Uterus (tissue), 2 donors: ENCODE data around the gene PITX2.

Experiments
- POLR2A ChIP-seq, 2 donors: fragments of 450-650 bp; IDR thresholded peaks; one replicate each; pipeline ENCODE4 v1.6.1; 2016; ENCODE audit warnings: antibody characterized with exemption in 2 of 2, mild to moderate bottlenecking in 1 of 2, moderate library complexity in 1 of 2
- TF ChIP-seq, protein P1 (sequence below), 4 experiments: fragments of 200-600 bp in 2 of 4; fragments of 450-650 bp in 2 of 4; sonication (generic) in 2 of 4; IDR thresholded peaks; one replicate each; pipeline ENCODE4 v1.5.1; 2016 to 2019; ENCODE audit warnings: antibody characterized with exemption in 4 of 4, mild to moderate bottlenecking in 2 of 4, moderate library complexity in 1 of 4

DNA sequence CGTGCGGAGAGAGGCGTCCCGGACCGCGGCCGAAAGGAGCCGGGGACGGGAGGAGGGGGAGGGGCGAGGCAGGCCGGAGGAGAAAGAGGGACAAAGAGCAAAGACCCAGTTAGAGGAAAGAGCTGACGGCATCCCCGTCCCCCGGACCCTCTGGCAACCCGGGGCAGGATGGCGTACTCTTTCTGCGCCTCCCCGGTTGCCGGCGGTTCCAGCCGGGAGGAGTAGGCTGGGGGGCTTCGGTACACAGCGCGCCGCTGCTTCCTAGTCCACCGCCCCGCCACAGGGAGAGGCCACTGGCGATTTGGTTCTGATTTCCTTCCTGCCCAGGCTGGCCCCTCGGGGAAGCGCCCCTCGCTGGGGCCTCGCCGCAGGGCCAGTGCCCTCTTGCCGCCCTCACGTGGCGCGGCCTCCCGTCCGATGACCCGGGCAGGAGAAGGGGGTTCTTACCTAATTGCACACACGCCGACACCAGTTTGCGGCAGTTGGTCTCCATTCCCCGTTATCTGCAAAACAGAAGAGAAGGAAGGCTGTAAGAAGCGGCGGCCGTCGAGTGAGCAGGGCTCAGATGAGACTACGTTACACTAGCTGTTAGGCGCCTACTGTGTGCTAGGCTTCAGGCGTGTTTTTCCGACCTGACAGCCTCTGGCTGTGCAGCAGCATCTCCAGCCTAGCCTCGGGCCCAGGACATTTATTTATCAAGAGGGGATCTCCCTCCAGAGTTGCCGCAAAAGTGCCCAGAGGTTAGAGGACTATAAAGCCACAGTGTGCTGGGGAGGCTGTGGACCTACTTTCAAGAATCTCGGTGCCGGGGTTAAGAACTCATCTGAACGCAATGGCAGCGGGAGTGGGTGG lies 9.9 kb upstream of the PITX2 start:
- TF ChIP-seq, protein P1, sequence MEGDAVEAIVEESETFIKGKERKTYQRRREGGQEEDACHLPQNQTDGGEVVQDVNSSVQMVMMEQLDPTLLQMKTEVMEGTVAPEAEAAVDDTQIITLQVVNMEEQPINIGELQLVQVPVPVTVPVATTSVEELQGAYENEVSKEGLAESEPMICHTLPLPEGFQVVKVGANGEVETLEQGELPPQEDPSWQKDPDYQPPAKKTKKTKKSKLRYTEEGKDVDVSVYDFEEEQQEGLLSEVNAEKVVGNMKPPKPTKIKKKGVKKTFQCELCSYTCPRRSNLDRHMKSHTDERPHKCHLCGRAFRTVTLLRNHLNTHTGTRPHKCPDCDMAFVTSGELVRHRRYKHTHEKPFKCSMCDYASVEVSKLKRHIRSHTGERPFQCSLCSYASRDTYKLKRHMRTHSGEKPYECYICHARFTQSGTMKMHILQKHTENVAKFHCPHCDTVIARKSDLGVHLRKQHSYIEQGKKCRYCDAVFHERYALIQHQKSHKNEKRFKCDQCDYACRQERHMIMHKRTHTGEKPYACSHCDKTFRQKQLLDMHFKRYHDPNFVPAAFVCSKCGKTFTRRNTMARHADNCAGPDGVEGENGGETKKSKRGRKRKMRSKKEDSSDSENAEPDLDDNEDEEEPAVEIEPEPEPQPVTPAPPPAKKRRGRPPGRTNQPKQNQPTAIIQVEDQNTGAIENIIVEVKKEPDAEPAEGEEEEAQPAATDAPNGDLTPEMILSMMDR (IDR thresholded peaks at IDR 0.05) = no peak
- no peak for TF ChIP-seq POLR2A (IDR thresholded peaks at IDR 0.05)
